ENCODE data around the gene CCSER1.
"Not testable (repeated sequence)": the region's sequence is repeated elsewhere in the genome, so short reads cannot be mapped to it uniquely, and the experiment has no call there.

Gene CCSER1

DNA sequence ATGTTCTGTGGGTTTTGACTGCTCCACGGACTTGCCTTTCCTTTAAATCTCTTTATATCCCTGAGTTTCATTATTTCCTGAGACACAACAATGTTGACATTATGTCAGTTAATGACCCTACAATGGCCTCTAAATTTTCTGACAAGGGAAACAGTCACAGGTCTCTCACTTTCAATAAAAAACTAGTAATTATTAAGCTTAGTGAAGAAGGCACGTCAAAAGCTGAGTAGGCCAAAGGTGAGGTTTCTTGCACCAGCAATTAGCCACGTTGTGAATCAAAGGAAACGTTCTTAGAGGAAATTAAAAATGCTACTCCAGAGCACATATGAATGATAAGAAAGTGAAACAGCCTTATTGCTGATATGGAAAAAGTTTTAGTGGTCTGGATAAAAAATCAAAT lies 1246.4 kb downstream of the CCSER1 start:
- DNase-seq, result no peak
- in situ Hi-C loops (cut with HindIII; ENCODE audit: low pct_ligation_motif_present, low pct_unique_long_range_greater_than_20kb, low sequenced_read_pairs), result no loop called here

DNA sequence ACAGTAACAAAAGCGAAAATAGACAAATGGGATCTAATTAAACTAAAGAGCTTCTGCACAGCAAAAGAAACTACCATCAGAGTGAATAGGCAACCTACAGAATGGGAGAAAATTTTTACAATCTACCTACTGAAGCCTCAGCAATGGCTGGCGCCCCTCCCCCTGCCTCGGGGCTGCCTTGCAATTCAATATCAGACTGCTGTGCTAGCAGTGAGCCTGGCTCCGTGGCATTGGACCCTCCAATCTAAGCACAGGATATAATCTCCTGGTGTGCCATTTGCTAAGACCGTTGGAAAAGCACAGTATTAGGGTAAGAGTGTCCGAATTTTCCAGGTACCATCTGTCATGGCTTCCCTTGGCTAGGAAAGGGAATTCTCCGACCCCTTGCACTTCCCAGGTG lies 1278.2 kb downstream of the CCSER1 start:
- in situ Hi-C loops (cut with HindIII; ENCODE audit: low pct_ligation_motif_present, low pct_unique_long_range_greater_than_20kb, low sequenced_read_pairs); DNase-seq: not testable (repeated sequence)

DNA sequence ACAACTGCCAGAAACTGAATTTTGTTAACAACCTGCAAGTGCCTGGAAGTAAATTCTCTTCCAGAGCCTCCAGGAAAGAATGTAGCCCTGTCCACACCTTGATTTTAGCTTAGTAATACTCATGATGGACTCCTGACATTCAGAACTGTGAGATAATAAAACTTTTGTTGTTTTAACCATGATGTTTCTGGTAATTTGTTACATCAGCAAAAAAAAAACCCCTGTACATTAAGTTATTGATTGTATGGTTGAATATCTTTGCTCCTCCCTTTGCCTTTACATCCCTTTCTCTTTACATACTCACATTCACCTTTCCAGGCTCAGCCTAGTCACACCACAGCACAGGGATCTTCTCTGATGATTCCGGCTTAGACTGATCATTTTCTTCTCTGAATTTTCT lies 1294.8 kb downstream of the CCSER1 start:
- in situ Hi-C loops (cut with HindIII; ENCODE audit: low pct_ligation_motif_present, low pct_unique_long_range_greater_than_20kb, low sequenced_read_pairs), result no loop called here
- DNase-seq, result no peak

DNA sequence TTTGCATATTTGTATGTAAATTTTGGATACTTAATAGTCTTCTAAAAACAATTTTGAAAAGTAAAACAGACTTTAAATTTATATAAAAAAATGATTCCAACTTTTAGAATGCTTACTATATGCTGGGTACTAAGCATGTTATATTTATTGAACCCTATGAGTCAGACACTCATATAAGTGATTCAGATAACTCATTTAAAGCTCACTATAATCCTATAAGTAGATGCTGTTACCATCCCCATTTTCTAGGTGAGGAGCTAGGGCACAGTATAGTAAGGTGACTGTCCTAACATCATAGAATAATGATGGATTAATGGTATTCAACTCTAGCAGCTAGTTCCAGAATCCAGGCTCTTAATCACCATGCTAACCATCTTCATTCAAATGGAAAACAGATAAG lies 1299.5 kb downstream of the CCSER1 start:
- no peak for DNase-seq
- in situ Hi-C loops (cut with HindIII; ENCODE audit: low pct_ligation_motif_present, low pct_unique_long_range_greater_than_20kb, low sequenced_read_pairs), result no loop called here

DNA sequence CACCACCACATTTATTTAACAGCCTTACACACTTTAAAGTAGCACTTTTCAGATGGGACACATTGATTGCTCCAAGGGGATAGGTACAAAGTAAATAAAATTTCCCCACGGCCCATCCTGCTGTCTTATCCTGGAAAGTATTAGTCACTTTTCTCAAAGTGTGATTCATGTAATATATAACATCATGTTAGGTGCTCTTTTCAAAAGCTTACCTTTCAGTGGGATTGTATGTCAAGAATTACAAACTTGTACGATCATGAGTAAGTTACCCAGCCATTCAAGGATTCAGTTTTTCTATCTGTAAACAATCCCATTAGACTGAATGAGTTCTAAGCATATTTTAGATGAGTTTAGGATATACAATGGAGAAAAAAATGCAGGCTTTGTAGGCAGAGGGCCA lies 1300.0 kb downstream of the CCSER1 start:
- in situ Hi-C loops (cut with HindIII; ENCODE audit: low pct_ligation_motif_present, low pct_unique_long_range_greater_than_20kb, low sequenced_read_pairs), result no loop called here
- no peak for DNase-seq

DNA sequence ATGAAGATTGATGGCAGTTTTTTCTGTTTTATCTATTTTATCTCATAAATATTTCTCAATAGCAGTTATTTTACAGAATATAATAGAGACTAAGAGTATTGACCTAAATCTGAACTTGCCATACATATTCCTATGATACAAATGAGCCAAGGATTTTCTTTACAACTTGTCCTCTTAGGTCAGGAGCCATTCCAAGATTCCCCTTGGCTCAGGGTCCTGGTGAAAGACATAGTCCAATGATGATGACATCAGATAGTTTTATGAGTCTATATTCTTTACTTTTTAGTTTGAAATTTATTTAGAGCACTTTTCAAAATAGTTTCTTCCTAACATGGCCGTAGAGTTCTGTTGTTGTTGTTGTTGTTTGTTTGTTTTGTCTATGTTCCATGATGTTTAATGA lies 1307.4 kb downstream of the CCSER1 start:
- in situ Hi-C loops (cut with HindIII; ENCODE audit: low pct_ligation_motif_present, low pct_unique_long_range_greater_than_20kb, low sequenced_read_pairs), result no loop called here
- no peak for DNase-seq

DNA sequence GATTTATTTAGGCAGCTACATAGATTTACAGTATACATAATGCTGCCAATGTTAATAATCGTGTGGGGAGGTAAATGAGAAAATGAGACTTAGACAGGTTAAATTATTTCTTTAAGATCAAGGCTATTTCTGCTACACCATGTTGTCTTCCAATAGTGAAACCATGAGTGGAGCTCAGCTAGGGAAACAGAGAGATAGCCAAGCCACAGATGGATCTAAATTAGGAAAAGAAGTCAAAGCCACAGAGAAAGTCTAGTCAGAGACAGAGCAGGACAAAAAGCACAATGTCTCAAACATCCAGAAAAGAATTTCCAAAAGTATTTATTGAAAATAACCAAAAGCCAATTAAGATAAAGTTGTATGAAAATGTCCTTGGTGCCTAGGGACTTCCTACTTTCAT lies 1309.4 kb downstream of the CCSER1 start:
- in situ Hi-C loops (cut with HindIII; ENCODE audit: low pct_ligation_motif_present, low pct_unique_long_range_greater_than_20kb, low sequenced_read_pairs), result no loop called here
- DNase-seq, result no peak

DNA sequence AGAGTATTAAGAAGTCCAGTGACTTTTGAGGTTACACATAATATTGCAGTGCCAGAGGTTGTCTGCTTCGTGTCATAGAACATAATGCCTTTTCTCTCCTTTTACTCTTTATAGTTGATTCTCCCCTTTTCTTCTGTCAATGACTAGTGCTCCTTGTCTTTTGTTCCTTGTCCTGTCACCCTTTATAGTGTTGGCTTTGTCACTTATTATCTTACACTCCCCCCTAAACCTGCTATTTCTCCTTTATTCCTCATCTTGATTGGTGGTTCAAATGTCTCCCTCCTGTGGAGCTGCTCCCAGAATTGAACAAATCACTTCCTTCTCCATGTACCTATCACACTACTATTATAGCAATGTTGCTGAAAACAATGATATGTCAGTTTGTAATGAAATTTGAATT lies 1320.0 kb downstream of the CCSER1 start:
- no peak for DNase-seq

DNA sequence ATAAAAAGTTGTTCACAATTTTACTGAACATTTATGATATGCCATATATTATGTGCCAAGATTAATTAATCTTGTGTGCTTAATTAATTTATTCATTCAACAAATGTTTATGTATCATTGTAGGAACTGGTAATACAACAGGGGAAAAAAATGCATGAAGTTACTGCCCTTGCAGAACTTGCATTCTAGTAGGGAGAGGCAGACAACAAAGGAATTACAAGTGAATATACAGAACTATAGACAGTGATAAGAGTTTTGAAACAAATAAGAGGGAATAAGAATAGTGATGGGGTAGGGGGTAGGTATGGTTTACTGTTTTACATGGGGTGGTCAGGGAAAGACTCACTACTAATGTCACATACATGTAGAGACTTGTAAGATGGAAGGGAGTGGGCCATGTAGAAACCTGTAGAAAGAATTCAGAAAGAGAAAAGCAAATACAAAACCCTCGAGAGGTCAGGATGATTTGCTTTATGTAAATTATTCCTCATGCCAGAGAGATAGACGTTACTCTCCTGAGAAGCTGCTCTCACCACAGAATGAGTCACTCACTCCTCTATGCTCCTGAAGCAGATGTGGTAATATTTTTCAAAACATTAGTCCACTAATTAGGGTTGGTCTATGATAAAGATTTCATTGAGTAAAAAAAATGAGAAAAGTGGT lies 1321.6 kb downstream of the CCSER1 start:
- peak; percentile 76 for DNase-seq
- in situ Hi-C loops (cut with HindIII; ENCODE audit: low pct_ligation_motif_present, low pct_unique_long_range_greater_than_20kb, low sequenced_read_pairs), result no loop called here

More for the DNA sequence above, 1320.0 kb downstream of the CCSER1 start:
- in situ Hi-C loops (cut with HindIII; ENCODE audit: low pct_ligation_motif_present, low pct_unique_long_range_greater_than_20kb, low sequenced_read_pairs), result no loop called here

DNA sequence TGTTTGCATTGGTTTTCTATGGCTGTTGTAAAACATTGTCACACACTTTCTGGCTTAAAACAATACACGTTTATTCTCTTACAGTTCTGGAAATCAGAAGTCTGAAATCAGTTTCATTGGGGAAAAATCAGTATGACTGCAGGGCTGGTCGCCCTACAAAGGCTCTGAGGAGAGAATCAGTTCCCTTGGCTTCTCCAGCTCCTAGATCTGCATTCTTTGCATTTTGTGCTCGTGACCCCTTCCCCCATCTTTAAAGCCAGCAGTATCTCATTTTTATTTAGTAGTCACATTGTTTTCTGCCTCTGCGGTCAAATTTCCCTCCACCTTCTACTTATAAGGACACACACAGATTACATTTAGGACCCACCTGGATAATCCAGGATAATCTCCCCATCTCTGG lies 1326.9 kb downstream of the CCSER1 start:
- no peak for DNase-seq
- in situ Hi-C loops (cut with HindIII; ENCODE audit: low pct_ligation_motif_present, low pct_unique_long_range_greater_than_20kb, low sequenced_read_pairs), result no loop called here

DNA sequence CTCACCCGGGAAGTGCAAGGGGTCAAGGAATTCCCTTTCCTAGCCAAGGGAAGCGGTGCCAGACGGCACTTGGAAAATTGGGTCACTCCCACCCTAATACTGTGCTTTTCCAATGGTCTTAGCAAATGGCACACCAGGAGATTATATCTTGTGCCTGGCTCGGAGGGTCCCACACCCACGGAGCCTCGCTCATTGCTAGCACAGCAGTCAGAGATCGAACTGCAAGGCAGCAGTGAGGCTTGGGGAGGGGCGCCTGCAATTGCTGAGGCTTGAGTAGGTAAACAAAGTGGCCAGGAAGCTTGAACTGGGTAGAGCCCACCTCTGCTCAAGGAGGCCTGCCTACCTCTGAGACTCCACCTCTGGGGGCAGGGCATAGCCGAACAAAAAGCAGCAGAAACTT lies 1335.4 kb downstream of the CCSER1 start:
- in situ Hi-C loops (cut with HindIII; ENCODE audit: low pct_ligation_motif_present, low pct_unique_long_range_greater_than_20kb, low sequenced_read_pairs); DNase-seq: not testable (repeated sequence)

DNA sequence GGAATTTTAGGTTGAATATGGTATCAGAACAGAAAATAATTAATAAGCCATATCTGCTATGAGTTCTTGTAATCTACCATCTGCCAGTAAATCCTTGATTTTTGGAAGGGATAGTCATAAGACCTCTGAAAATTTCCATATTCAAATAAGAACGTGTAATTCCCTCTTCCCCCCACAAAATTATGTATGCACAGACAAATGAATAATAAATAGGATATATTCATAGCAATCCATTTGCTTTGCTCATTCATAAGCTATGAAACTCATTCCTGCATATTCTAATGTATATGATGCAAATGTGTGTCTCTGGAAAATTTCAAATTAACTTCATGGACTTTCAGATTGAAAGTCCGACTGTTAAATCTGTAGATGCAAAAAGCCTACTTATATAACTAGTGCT lies 1343.5 kb downstream of the CCSER1 start:
- in situ Hi-C loops (cut with HindIII; ENCODE audit: low pct_ligation_motif_present, low pct_unique_long_range_greater_than_20kb, low sequenced_read_pairs), result no loop called here
- DNase-seq, result no peak

DNA sequence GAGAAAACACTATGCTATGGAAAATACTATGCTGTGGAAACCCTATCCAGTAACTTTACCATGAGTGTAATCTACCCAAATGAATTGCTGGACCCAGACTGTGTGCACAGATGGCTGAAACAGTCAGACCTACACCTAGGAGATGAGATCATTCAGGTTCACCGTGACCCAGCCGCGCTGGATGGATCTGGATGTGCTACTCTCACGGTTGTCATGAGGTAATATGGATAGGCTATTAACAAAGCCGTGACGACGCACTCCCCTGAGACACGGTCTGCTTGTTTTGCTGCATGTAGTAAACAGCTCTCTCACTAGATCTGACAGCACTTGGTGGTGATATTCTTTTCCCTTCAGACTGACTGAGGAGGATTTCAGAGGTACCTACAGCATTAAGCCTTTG lies 1344.1 kb downstream of the CCSER1 start:
- in situ Hi-C loops (cut with HindIII; ENCODE audit: low pct_ligation_motif_present, low pct_unique_long_range_greater_than_20kb, low sequenced_read_pairs), result no loop called here
- DNase-seq, result no peak

DNA sequence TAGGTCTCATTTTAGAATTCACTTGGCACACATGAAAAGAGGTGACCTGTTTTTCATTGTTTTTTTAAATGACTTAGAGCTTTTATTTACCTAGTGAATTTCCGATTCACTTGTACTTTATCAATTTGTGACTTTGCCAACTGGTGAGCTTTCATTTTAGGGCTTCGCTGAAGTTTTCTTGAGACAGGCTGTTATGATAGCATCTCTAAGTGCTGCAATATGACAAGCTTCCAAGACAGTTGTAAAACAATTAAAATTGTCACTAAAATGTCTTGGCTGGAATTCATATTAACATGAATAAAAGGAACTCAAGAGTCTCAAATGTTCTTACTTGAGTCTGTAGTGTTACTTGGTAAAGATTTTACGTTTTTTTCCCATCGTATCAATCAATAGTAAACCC lies 1344.9 kb downstream of the CCSER1 start:
- in situ Hi-C loops (cut with HindIII; ENCODE audit: low pct_ligation_motif_present, low pct_unique_long_range_greater_than_20kb, low sequenced_read_pairs), result no loop called here
- DNase-seq, result no peak

DNA sequence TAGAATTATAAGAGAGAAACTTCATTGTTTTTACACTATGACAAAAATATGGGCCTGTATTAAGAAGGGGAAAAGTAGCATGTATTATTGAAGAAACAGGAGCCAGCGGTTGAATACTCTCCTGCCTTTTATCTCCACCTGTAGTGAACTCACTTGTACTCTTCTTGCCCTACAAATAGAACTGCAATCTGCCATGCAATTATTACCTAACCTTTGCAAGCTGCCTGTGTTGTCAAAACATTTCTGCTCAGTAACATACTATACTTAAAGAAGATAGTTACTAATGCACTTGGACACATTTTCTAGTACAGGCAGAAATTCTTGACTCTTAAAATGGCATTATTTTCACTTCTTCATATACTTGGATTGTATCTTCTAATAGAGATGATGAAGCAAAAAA lies 1358.2 kb downstream of the CCSER1 start:
- in situ Hi-C loops (cut with HindIII; ENCODE audit: low pct_ligation_motif_present, low pct_unique_long_range_greater_than_20kb, low sequenced_read_pairs), result no loop called here
- DNase-seq, result no peak

DNA sequence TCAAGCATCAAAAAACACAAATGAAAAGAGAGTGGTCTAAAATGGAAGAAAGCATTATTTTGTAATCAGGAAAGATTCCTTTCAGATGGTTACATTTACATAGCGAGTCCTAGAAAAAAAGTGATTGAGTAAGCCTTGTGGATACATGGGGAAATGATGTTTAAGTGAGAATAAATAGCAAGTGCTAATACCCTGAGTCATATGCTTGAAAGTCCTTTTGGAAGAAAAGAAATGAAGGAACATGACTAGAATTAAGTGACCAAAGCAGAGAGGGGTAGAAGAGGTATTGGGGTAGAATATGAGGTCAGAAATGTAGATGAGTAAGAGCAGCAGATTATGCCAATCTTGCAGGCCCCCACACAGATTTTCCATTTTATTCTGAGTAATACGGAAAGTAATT lies 1361.8 kb downstream of the CCSER1 start:
- DNase-seq, result no peak

DNA sequence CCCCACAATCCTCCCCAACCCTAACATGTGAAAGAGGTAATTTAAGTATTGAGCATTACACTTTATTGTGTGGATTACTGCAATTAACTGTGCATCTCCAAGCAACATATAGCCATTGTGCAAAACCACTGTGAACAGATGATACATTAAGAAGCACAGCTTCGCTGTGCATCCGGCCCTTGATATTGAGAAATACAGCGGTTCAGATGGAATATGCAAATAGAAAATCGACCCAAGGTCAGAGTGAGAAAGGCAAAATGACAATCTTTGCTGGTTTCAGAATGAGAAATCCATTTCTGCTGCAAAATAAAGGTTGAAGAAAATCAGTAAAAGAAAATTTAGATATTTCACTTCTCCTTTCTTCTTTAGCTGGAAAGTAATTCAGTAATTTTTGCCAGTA lies 1370.7 kb downstream of the CCSER1 start:
- no peak for DNase-seq
- in situ Hi-C loops (cut with HindIII; ENCODE audit: low pct_ligation_motif_present, low pct_unique_long_range_greater_than_20kb, low sequenced_read_pairs), result no loop called here

More for the DNA sequence above, 1361.8 kb downstream of the CCSER1 start:
- in situ Hi-C loops (cut with HindIII; ENCODE audit: low pct_ligation_motif_present, low pct_unique_long_range_greater_than_20kb, low sequenced_read_pairs), result no loop called here

DNA sequence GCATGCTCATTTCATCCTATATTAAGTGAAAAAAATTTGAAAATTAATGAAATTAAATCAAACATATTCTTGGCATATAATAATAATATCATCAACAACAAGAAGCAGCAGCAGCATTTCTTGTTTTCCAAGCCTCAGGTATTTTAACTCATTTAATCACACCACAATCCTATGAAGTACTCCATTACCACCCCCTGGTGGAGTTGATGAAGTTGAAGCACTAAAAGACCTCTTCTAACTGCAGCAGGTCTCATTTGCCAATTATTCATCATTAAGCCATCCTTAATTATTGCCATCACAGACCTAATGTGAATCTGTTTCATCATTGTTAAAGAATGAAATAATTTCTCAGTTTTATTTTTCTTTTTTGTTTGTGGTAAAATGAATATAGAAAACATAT lies 1375.2 kb downstream of the CCSER1 start:
- in situ Hi-C loops (cut with HindIII; ENCODE audit: low pct_ligation_motif_present, low pct_unique_long_range_greater_than_20kb, low sequenced_read_pairs), result no loop called here

DNA sequence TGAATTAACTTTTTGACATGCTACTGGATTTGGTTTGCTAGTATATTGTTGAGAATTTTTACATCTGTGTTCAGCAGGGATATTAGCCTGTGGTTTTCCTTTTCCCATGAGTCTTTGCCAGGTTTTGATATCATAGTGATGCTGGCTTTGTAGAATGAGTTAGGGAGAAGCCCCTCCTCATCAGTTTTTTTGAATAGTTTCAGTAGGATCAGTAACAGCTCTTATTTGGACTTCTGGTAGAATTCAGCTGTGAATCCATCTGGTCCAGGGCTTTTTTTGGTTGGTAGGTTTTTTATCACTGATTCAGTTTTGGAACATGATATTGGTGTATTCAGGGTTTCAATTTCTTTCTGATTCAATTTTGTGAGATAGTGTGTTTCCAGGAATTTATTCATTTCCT lies 1386.1 kb downstream of the CCSER1 start:
- in situ Hi-C loops (cut with HindIII; ENCODE audit: low pct_ligation_motif_present, low pct_unique_long_range_greater_than_20kb, low sequenced_read_pairs), result no loop called here
- DNase-seq, result no peak

More for the DNA sequence above, 1375.2 kb downstream of the CCSER1 start:
- peak; percentile 35 for DNase-seq

DNA sequence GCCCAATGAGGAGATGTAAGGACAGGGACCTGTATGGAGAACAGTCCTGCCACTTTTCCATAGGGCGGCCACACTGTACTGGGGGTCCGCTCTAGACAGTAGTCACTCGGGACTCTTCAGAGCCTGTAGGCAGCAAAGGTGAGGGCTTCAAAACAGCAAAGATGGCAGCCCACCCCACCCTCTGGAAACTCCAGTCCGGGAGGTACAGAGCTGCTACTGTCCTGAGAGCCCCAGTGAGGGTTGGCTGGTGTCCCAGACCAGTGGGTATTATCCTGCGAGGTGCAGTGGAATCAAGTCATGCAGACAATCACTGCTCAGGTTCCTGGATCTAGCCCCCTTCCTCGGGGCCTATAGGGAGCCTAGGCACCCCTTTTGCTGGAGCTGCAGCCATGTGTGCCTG lies 1392.0 kb downstream of the CCSER1 start:
- no peak for DNase-seq
- in situ Hi-C loops (cut with HindIII; ENCODE audit: low pct_ligation_motif_present, low pct_unique_long_range_greater_than_20kb, low sequenced_read_pairs), result no loop called here

DNA sequence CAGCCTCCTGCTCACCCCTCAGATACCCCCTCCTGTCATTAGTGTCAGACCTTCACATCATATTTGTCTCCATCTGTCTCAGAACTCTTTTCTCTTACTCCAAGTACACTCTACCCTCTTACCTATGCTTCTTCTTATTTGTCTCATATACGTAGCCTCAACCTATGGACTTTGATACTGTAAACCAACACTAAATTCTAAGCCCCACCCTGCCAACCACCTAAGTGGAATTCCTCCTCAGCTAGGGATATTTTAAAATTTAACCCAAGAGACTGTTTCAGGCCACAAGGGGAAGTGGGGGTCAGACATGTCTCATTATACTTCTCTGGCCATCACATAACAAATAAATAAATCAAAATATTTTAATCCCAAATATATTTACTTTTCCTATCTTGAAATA lies 1398.4 kb downstream of the CCSER1 start:
- DNase-seq, result no peak
- in situ Hi-C loops (cut with HindIII; ENCODE audit: low pct_ligation_motif_present, low pct_unique_long_range_greater_than_20kb, low sequenced_read_pairs), result no loop called here

Data from ACHN (cell line).